Measurements from ENCODE around the gene CAPZA1. TPM values are rescaled to one million over a fixed set of nuclear protein-coding genes. Genes with fewer than 3 reads are reported as not detected.

Gene CAPZA1
- total RNA-seq, 1 donor from 2014 or later, result 171 TPM

DNA sequence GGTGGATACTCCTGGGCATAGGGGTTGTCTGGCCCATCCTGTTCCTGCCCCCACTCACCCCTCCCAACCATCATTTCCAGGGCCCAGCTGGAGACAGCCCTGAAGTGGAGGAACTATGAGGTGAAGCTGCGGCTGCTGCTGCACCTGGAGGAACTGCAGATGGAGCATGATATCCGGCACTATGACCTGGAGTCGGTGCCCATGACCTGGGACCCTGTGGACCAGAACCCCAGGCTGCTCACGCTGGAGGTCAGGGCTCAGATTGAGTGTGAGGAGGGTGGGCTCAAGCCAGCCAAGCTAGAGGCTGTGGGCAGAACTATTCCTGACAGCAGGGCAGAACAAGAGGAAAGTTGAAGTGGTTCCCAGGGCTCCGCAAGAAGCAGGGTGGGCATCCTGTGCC lies 73.0 kb downstream of the CAPZA1 start:
- no peak overlapping the region for H3K9ac ChIP-seq (ENCODE audit: low read length)
- H2AFZ ChIP-seq (ENCODE audit: low read depth, low read length), result no peak overlapping the region
- H3K27me3 ChIP-seq (ENCODE audit: insufficient read depth, low read length), result no peaks in the 10 kb centered on the region
- H3K27ac ChIP-seq (ENCODE audit: low read depth, low read length), result no peak overlapping the region
- Mint-ChIP-seq H3K36me3 (ENCODE audit: low read depth, unreplicated experiment) (peaks cover 33% of the 10 kb centered on the region), H3K27me3 (ENCODE audit: low read depth, unreplicated experiment) (no peaks in the 10 kb centered on the region), H3K27ac (ENCODE audit: unreplicated experiment) (no peak overlapping the region), H3K4me3 (ENCODE audit: unreplicated experiment) (no peak overlapping the region), H3K4me1 (ENCODE audit: low read depth, unreplicated experiment) (peaks cover 7% of the 10 kb centered on the region), H3K9me3 (ENCODE audit: unreplicated experiment) (peaks cover 4% of the 10 kb centered on the region)
- no peak overlapping the region for H3K4me2 ChIP-seq (ENCODE audit: low read length)
- no peak overlapping the region for H3K4me3 ChIP-seq (ENCODE audit: insufficient read depth, low read depth, low read length)
- TF ChIP-seq EZH2 (IDR thresholded peaks at IDR 0.05; ENCODE audit: insufficient read depth, low read length), result no peak
- TF ChIP-seq, protein P1, sequence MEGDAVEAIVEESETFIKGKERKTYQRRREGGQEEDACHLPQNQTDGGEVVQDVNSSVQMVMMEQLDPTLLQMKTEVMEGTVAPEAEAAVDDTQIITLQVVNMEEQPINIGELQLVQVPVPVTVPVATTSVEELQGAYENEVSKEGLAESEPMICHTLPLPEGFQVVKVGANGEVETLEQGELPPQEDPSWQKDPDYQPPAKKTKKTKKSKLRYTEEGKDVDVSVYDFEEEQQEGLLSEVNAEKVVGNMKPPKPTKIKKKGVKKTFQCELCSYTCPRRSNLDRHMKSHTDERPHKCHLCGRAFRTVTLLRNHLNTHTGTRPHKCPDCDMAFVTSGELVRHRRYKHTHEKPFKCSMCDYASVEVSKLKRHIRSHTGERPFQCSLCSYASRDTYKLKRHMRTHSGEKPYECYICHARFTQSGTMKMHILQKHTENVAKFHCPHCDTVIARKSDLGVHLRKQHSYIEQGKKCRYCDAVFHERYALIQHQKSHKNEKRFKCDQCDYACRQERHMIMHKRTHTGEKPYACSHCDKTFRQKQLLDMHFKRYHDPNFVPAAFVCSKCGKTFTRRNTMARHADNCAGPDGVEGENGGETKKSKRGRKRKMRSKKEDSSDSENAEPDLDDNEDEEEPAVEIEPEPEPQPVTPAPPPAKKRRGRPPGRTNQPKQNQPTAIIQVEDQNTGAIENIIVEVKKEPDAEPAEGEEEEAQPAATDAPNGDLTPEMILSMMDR (IDR thresholded peaks at IDR 0.05; ENCODE audit: insufficient read depth, low read depth, low read length), result no peak
- H3K9me3 ChIP-seq (ENCODE audit: insufficient read depth, low read depth, low read length), result no peaks in the 10 kb centered on the region
- peaks cover 14% of the 10 kb centered on the region for H4K20me1 ChIP-seq (ENCODE audit: insufficient read depth, low read length)
- peaks cover 25% of the 10 kb centered on the region for H3K36me3 ChIP-seq (ENCODE audit: insufficient read depth, low read length)
- FAIRE-seq, result no peak
- no peaks in the 10 kb centered on the region for H3K4me1 ChIP-seq (ENCODE audit: insufficient read depth, low read length)
- peaks cover 2% of the 10 kb centered on the region for H3K79me2 ChIP-seq (ENCODE audit: insufficient read depth, low read length)
- DNase-seq (ENCODE audit: low read depth), result no peak

DNA sequence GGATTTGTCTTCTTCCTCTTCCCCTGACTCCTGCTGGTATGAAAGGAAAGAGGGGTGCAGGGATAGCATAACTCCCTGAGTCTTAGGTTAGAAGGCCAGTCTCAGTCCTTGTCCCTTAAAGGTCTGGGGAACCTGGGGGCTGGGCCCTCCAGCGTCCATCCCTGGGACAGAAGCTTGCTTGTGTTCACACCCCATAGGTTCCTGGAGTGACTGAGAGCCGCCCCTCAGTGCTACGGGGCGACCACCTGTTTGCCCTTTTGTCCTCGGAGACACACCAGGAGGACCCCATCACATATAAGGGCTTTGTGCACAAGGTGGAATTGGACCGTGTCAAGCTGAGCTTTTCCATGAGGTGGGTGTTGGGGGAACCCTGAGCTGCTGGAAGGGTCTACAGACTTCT lies 74.2 kb downstream of the CAPZA1 start:
- Histone ChIP-seq H3K4me3 (ENCODE audit: insufficient read depth, low read depth, low read length) (no peak overlapping the region), H3K27ac (ENCODE audit: low read depth, low read length) (no peak overlapping the region), H3K9me3 (ENCODE audit: insufficient read depth, low read depth, low read length) (no peaks in the 10 kb centered on the region), H3K4me2 (ENCODE audit: low read length) (no peak overlapping the region), H3K4me1 (ENCODE audit: insufficient read depth, low read length) (no peaks in the 10 kb centered on the region), H2AFZ (ENCODE audit: low read depth, low read length) (no peak overlapping the region), H4K20me1 (ENCODE audit: insufficient read depth, low read length) (peaks cover 3% of the 10 kb centered on the region), H3K79me2 (ENCODE audit: insufficient read depth, low read length) (no peaks in the 10 kb centered on the region), H3K9ac (ENCODE audit: low read length) (no peak overlapping the region), H3K36me3 (ENCODE audit: insufficient read depth, low read length) (peaks cover 25% of the 10 kb centered on the region), H3K27me3 (ENCODE audit: insufficient read depth, low read length) (no peaks in the 10 kb centered on the region)
- Mint-ChIP-seq H3K9me3 (ENCODE audit: unreplicated experiment) (peaks cover 4% of the 10 kb centered on the region), H3K36me3 (ENCODE audit: low read depth, unreplicated experiment) (peaks cover 32% of the 10 kb centered on the region), H3K27me3 (ENCODE audit: low read depth, unreplicated experiment) (no peaks in the 10 kb centered on the region), H3K4me3 (ENCODE audit: unreplicated experiment) (no peak overlapping the region), H3K4me1 (ENCODE audit: low read depth, unreplicated experiment) (peaks cover 4% of the 10 kb centered on the region), H3K27ac (ENCODE audit: unreplicated experiment) (no peak overlapping the region)
- no peak for DNase-seq (ENCODE audit: low read depth)
- FAIRE-seq, result no peak
- TF ChIP-seq EZH2 (IDR thresholded peaks at IDR 0.05; ENCODE audit: insufficient read depth, low read length), result no peak
- TF ChIP-seq, protein P1 (IDR thresholded peaks at IDR 0.05; ENCODE audit: insufficient read depth, low read depth, low read length), result no peak

DNA sequence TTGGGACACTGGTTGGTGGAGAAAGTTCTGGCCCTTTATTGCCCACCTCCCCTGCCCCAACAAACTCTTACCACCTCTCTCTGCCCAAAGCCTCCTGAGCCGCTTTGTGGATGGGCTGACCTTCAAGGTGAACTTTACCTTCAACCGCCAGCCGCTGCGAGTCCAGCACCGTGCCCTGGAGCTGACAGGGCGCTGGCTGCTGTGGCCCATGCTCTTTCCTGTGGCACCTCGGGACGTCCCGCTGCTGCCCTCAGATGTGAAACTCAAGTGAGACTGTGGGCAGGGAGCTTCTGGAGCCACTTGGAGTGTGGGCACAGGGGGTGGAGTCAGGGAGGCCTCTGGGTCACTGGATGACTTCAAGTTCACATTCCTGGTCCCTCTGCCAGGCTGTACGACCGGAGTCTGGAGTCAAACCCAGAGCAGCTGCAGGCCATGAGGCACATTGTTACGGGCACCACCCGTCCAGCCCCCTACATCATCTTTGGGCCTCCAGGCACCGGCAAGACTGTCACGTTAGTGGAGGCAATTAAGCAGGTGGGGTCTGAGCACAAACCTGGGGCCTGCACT lies 74.8 kb downstream of the CAPZA1 start:
- no peaks in the 10 kb centered on the region for H4K20me1 ChIP-seq (ENCODE audit: insufficient read depth, low read length)
- H3K4me3 ChIP-seq (ENCODE audit: insufficient read depth, low read depth, low read length), result no peak overlapping the region
- H3K9me3 Mint-ChIP-seq (ENCODE audit: unreplicated experiment), result peaks cover 4% of the 10 kb centered on the region
- H3K4me2 ChIP-seq (ENCODE audit: low read length), result no peak overlapping the region
- H3K36me3 Mint-ChIP-seq (ENCODE audit: low read depth, unreplicated experiment), result peaks cover 32% of the 10 kb centered on the region
- H3K27me3 ChIP-seq (ENCODE audit: insufficient read depth, low read length), result no peaks in the 10 kb centered on the region
- peak overlapping the region; percentile 18 for H3K27ac Mint-ChIP-seq (ENCODE audit: unreplicated experiment)
- H3K4me1 ChIP-seq (ENCODE audit: insufficient read depth, low read length), result peaks cover under 1% of the 10 kb centered on the region
- no peak overlapping the region for H2AFZ ChIP-seq (ENCODE audit: low read depth, low read length)
- DNase-seq (ENCODE audit: low read depth) (no peak), FAIRE-seq (no peak)
- H3K36me3 ChIP-seq (ENCODE audit: insufficient read depth, low read length), result peaks cover 27% of the 10 kb centered on the region
- no peak overlapping the region for H3K4me3 Mint-ChIP-seq (ENCODE audit: unreplicated experiment)
- H3K79me2 ChIP-seq (ENCODE audit: insufficient read depth, low read length), result no peaks in the 10 kb centered on the region
- H3K9me3 ChIP-seq (ENCODE audit: insufficient read depth, low read depth, low read length), result no peaks in the 10 kb centered on the region
- TF ChIP-seq, protein P1 (IDR thresholded peaks at IDR 0.05; ENCODE audit: insufficient read depth, low read depth, low read length), result no peak
- no peak for TF ChIP-seq EZH2 (IDR thresholded peaks at IDR 0.05; ENCODE audit: insufficient read depth, low read length)
- peaks cover 10% of the 10 kb centered on the region for H3K4me1 Mint-ChIP-seq (ENCODE audit: low read depth, unreplicated experiment)
- H3K9ac ChIP-seq (ENCODE audit: low read length), result no peak overlapping the region
- no peaks in the 10 kb centered on the region for H3K27me3 Mint-ChIP-seq (ENCODE audit: low read depth, unreplicated experiment)
- H3K27ac ChIP-seq (ENCODE audit: low read depth, low read length), result no peak overlapping the region
